OCI-LY3 (cell line): ENCODE data around the gene CASP3.
"Not testable (repeated sequence)": the region's sequence is repeated elsewhere in the genome, so short reads cannot be mapped to it uniquely, and the experiment has no call there.

Experiments
- EZH2phosphoT487 ChIP-seq: fragments of 200-600 bp; shearing (Covaris generic); IDR thresholded peaks from 2 replicates; pipeline ENCODE4 v1.6.1; 2018; ENCODE audit warnings: antibody characterized with exemption, mixed run types, low read depth
- TF ChIP-seq, protein P1 (sequence below): fragments of 200-600, 300-600 bp; sonication (generic); IDR thresholded peaks from 2 replicates; pipeline ENCODE4 v1.5.1; 2014; ENCODE audit warnings: antibody characterized with exemption, low read length, low read depth

DNA sequence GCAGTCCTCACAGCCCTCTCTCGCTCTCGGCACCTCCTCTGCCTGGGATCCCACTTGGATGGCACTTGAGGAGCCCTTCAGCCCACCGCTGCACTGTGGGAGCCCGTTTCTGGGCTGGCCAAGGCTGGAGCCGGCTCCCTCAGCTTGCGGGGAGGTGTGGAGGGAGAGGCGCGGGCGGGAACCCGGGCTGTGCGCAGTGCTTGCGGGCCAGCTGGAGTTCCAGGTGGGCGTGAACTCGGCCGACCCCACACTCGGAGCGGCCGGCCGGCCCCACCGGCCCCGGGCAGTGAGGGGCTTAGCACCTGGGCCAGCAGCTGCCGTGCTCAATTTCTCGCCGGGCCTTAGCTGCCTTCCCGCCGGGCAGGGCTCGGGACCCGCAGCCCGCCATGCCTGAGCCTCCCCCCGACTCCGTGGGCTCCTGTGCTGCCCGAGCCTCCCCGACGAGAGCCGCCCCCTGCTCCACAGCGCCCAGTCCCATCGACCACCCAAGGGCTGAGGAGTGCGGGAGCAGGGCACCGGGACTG is 57.4 kb downstream of the CASP3 start:
- TF ChIP-seq, protein P1, sequence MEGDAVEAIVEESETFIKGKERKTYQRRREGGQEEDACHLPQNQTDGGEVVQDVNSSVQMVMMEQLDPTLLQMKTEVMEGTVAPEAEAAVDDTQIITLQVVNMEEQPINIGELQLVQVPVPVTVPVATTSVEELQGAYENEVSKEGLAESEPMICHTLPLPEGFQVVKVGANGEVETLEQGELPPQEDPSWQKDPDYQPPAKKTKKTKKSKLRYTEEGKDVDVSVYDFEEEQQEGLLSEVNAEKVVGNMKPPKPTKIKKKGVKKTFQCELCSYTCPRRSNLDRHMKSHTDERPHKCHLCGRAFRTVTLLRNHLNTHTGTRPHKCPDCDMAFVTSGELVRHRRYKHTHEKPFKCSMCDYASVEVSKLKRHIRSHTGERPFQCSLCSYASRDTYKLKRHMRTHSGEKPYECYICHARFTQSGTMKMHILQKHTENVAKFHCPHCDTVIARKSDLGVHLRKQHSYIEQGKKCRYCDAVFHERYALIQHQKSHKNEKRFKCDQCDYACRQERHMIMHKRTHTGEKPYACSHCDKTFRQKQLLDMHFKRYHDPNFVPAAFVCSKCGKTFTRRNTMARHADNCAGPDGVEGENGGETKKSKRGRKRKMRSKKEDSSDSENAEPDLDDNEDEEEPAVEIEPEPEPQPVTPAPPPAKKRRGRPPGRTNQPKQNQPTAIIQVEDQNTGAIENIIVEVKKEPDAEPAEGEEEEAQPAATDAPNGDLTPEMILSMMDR: not testable (repeated sequence)
- TF ChIP-seq EZH2phosphoT487: not testable (repeated sequence)
